HG03097 (cell line): ENCODE data around the gene SBF2.
"Not testable (repeated sequence)": the region's sequence is repeated elsewhere in the genome, so short reads cannot be mapped to it uniquely, and the experiment has no call there.

Experiments
- ATAC-seq: cut with Tn5 transposase; IDR thresholded peaks from one replicate; pipeline ENCODE4 v1.9.1; 2021; ENCODE audit not compliant: unreplicated experiment, low FRiP score

The SBF2 gene

DNA sequence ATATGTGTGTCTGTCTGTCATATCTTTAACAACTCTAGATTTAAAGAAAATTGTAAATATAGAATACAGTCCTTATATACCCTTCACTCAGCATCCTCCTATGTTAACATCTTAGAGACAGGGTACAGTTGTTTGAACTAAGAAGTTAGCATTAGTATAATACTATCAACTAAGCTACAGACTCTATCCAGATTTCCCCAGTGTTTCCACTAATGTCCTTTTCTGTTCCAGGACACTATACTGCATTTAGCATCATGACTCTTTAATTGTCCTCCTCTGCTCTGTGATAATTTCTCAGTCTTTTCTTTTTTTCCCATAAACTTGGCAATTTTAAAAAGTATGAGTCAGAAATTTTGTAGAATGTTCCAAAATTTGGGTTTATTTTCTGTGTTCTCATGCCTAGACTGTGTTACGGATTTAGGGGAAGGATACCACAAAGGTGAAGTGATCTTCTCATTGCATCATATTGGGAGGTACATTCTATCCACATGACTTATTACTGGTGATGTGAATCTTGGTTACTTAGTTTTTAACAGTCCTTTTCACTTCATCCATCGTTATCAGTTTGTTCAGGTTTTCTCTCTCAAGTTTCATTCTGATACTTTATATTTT, 168.4 kb downstream of the SBF2 start:
- no peak for ATAC-seq

DNA sequence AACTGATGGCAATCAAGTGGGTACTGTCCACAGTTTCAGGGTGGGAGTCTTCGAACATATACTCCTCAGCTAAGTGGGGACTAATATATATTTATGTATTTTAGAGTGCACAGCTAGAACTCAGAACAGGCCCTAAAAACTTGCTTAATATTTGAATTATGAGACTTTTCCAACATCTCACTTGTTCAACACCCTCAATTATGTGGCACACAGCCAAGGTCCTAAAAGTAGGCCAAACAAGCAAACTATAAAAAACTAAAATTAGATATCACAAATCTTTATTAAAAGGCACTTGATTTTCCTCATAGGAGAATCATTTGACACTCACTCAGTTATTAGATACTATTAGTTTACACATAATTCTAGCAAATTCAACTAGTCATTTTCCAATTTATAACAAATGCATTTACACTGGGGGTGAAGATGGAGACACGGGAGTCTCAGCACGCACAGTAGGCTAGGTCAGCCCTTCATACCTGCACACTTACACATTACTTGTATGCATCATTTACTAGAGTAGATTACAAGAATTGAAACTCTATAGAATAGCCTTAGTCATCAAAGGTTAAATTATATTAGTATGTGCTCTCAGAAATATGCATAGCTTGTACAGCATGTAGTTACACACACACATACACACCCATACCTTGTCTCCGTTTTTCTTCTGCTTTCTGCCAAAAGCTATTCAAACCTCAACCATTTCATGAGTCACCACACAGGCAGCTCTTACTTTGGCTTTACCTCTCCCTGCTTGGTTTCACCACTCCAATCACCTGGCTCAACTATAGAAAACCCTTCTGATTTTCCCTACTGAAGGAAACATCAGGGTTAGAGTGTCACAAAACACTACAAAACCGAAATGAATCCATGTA, 171.5 kb downstream of the SBF2 start:
- ATAC-seq = no peak

DNA sequence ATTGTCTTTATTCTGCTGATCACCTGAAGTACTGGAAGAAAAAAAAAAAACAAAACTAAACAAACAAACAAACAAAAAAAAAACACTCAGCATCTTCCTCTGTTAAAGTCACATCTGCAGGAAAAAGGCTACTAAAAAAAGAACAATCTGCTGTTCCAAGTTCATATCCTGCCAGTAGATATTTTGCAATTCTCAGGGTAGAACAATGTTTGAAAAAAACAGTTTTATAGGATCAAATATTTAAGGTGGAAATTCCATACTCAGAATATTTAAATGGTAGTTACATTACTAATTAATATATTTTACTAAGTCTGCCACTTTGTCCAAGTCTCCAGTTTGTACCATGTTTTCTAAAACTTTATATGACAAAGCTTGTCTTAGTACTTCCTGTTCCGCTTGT, 175.2 kb downstream of the SBF2 start:
- no peak for ATAC-seq

DNA sequence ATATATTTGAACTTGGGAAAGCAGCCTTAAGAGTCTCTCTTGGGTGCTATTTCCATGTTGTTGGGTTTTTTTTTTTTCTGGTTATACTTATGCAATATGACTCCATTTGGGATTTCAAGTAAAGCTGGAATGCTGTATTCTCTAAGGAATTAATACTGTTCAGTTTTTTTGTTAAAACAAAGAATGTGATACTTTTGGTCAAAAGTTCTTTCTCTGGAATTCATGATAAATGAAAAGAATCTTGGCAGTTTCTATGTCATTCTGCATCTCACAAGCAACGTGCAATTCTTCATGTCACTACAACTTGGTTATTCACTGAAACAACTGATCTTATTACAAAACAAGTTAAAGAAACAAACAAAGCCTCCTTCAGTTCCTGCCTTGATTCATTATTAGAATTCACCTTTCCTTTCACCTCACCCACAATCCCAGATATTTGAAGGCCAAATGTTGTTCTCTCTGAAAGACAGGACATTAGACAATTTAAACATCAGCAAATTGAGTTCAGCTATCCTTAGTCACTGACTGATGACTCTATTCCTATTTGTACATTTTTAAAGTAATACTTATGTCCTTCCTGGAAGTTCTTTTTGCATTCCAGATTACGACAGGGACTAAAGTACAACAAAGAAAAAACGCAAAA, 176.2 kb downstream of the SBF2 start:
- ATAC-seq = no peak

GRCh38 chr11:10116588-10116987, 177.4 kb downstream of the SBF2 start:
- ATAC-seq = no peak

DNA sequence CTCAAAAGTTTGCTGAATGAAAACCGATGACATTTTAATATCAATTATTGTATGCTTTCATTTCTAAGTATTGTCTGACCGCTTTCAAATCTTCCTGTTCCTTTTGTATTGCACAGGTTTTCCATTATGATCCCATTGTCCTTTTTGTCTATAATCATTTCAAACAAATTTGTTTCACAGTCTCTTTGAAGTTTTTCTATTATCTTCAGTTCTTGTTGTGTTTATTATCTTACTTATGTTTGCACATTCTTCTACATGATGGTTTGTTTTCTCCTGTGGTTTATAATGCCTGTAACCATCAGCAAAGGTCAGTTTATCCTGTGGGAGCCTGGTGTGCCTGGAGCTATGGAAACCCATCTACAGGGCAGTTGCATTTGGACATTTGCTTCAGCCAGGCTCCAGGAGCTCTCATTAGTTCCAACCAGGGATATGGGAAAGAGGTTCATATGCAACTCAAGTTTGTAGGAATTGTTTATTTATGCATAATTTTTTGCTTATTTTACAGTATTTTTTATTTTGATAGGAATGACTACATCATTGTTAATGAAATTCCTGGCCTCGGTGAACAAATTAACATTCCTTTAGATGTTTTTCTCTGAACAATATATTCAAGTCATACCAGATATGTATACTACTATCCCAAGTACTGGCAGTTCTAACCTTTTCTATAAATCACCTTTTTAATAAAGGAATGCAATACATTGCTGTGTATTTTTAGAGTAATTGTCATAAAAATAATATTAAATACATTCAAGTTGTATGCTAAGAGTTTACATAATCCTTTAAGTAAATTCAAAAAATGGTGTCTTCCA, 179.2 kb downstream of the SBF2 start:
- no peak for ATAC-seq

GRCh38 chr11:10113852-10114251, 180.2 kb downstream of the SBF2 start:
- no peak for ATAC-seq

GRCh38 chr11:10109806-10110205, 184.2 kb downstream of the SBF2 start:
- ATAC-seq = no peak

- no peak for ATAC-seq
These were observed 184.9 kb downstream of the SBF2 start for GRCh38 chr11:10108915-10109680.

DNA sequence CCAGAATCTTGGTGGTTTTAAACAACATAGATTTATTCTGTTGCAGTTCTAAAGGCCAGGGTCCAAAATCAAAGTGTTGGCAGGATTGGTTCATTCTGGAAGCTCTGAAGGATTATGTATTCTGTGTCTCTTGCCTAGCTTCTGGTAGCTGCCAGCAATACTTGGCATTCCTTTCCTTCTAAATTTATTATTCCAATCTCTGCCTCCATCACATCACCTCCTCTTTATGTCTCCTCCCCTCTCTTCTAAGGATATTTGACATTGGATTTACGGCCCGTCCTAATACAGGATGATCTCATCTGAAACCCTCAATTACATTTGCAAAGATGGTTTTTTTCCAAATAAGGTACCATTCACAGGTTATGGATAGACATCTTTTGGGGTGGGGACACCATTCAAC, 186.5 kb downstream of the SBF2 start:
- no peak for ATAC-seq

- ATAC-seq = no peak
These were observed 196.4 kb downstream of the SBF2 start for GRCh38 chr11:10097615-10098014.

DNA sequence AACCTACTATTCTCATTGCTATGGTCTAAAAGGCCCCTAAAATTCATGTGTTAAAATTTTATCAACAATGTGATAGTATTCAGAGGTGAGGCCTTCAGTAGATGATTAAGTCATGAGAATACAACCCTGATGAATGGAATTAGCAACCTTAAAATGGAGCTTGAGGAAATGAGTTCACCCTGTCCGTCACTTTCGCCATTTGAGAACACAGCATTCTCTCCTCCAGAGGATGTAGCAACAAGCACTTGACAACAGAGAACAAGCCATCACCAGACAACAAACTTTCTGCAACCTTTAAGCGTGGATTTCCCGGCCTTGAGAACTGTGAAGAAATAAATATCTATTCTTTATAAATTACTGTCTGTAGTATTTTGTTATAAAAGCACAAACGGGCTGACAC, 197.0 kb downstream of the SBF2 start:
- ATAC-seq = no peak

GRCh38 chr11:10095412-10096208, 198.4 kb downstream of the SBF2 start:
- ATAC-seq = no peak

DNA sequence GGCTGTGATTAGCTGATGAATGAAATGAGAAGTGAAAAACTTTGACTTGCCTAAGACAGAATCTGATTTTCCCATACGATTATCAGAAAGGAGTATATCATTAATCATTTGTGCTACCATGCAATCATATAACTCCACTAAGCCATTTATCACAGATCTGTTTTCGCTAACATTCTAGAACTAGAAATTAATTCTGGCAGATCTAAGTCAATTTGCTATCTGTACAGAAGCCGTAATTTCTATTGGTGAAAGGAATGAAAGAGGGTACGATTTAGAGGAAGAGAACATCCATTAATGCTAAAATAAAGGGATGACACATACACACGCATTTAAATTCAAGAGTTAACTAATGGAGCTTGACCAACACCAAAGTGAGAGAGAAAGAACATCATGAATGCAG, 201.6 kb downstream of the SBF2 start:
- ATAC-seq = no peak

GRCh38 chr11:10091314-10092045, 202.5 kb downstream of the SBF2 start:
- ATAC-seq = no peak

DNA sequence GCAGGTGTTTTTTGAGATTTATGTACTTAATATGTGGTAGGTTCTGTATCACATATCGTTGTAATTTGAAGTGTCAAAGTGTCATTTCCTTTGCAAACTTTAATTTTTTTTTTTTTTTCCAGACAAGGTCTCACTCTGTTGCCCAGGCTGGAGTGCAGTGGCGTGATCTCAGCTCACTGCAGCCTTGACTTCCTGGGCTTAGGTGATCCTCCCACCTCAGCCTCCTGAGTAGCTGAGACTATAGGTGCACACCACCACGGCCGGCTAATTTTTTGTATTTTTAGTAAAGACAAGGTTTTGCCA, 206.1 kb downstream of the SBF2 start:
- ATAC-seq = not testable (repeated sequence)

DNA sequence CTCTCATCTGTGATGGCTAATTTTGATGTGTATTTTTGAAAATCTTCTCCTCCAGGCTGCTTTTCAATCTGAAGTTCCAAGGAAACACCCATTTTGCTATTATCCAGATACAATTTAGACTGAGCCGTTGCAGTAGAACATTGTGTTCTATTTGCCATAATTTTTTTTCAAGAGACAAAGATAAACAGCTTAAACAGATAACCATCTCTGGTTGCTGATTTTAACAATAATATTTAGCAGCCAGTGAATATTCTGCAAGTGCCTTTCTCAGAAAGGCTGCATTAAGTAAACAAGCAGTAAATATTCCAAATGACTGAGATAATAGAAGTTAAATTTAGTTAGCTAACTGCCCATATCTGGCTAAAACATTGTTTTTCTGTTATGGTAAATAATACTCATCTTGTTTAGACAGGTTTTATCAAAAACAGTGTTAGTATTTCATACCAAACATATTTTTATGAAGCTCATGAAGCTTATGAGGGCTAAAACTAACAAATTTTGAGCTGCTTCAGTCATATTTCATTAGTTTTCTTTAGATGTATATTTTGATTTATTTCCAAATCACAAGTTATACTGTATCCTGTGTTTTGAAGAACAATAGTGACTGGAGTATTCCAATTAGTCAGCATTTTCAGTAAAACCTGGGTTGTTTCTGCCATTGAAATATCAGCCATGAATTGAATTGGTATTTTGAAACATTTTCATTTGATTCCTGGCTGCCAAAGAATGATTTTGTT, 206.7 kb downstream of the SBF2 start:
- no peak for ATAC-seq

GRCh38 chr11:10080138-10080537, 213.9 kb downstream of the SBF2 start:
- ATAC-seq = no peak
